ENCODE data around the gene PRKN. TPM values are rescaled to one million over a fixed set of nuclear protein-coding genes. Genes with fewer than 3 reads are reported as not detected.

PRKN gene
- total RNA-seq, 1 experiment from 2014 or later, result 0.46 TPM

DNA sequence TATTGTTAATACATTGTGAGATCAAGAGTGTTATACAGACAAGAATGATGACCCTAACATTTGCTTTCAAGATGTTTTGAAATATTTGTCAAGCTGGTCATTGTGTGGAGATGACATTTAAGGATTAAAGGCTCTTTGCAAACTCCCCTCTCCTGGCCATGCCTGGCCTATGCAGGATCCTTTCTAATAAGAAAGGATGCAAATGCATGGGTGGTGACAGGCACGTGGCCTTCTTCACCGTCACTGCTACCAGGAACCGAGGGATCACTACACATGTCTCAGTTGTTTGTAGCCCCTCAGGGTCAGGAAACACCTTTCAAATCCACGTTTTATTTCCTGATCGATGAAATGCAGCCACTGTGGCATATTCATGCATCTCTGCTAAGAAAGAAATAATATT is 419.7 kb downstream of the PRKN start:
- Histone ChIP-seq H3K27me3 (ENCODE audit: control insufficient read depth, insufficient read depth, low read length) (no peaks in the 10 kb centered on the region), H3K27ac (ENCODE audit: low read length) (no peak overlapping the region), H3K4me1 (ENCODE audit: control insufficient read depth, insufficient read depth, low read length) (no peaks in the 10 kb centered on the region), H3K36me3 (ENCODE audit: control insufficient read depth, insufficient read depth, low read length) (no peaks in the 10 kb centered on the region), H3K9me3 (ENCODE audit: control insufficient read depth, insufficient read depth, low read depth, low read length) (no peaks in the 10 kb centered on the region), H3K4me3 (ENCODE audit: low read depth in 2 of 2, low read length in 2 of 2) (no peak overlapping the region)
- TF ChIP-seq, protein P1, sequence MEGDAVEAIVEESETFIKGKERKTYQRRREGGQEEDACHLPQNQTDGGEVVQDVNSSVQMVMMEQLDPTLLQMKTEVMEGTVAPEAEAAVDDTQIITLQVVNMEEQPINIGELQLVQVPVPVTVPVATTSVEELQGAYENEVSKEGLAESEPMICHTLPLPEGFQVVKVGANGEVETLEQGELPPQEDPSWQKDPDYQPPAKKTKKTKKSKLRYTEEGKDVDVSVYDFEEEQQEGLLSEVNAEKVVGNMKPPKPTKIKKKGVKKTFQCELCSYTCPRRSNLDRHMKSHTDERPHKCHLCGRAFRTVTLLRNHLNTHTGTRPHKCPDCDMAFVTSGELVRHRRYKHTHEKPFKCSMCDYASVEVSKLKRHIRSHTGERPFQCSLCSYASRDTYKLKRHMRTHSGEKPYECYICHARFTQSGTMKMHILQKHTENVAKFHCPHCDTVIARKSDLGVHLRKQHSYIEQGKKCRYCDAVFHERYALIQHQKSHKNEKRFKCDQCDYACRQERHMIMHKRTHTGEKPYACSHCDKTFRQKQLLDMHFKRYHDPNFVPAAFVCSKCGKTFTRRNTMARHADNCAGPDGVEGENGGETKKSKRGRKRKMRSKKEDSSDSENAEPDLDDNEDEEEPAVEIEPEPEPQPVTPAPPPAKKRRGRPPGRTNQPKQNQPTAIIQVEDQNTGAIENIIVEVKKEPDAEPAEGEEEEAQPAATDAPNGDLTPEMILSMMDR (IDR thresholded peaks at IDR 0.05), result no peak
- TF ChIP-seq TCF7L2 (IDR thresholded peaks at IDR 0.05; ENCODE audit: low read depth, low read length) (no peak), POLR2AphosphoS5 (IDR thresholded peaks at IDR 0.05; ENCODE audit: low read depth, low read length) (no peak), SIN3A (IDR thresholded peaks at IDR 0.05; ENCODE audit: borderline replicate concordance, insufficient read depth, low read depth, low read length) (no peak), REST (IDR thresholded peaks at IDR 0.05; ENCODE audit: insufficient read depth in 1 of 2, low read depth in 2 of 2, low read length in 1 of 2) (no peak)
- CTCF ChIA-PET, result no interaction called here
- intact Hi-C loops (cut with micrococcal nuclease; ENCODE audit: unreplicated experiment), result no loop called here
- ATAC-seq (no peak), DNase-seq (ENCODE audit: low read depth, low spot score) (no peak)
- in situ Hi-C loops (cut with HindIII; ENCODE audit: low pct_unique_long_range_greater_than_20kb, low sequenced_read_pairs), result no loop called here
- POLR2A ChIA-PET, result no interaction called here
- BruUV-seq (replicated peaks), result no TSS peak

GRCh38 chr6:162306616-162307015 is 420.9 kb downstream of the PRKN start:
- intact Hi-C loops (cut with micrococcal nuclease; ENCODE audit: unreplicated experiment), result no loop called here
- H3K9me3 ChIP-seq (ENCODE audit: control insufficient read depth, insufficient read depth, low read depth, low read length), result no peaks in the 10 kb centered on the region
- ChIA-PET POLR2A (no interaction called here), CTCF (no interaction called here)
- TF ChIP-seq, protein P1 (IDR thresholded peaks at IDR 0.05), result no peak
- TF ChIP-seq SIN3A (IDR thresholded peaks at IDR 0.05; ENCODE audit: borderline replicate concordance, insufficient read depth, low read depth, low read length), result no peak
- no peak for TF ChIP-seq TCF7L2 (IDR thresholded peaks at IDR 0.05; ENCODE audit: low read depth, low read length)
- no peak for TF ChIP-seq REST (IDR thresholded peaks at IDR 0.05; ENCODE audit: insufficient read depth in 1 of 2, low read depth in 2 of 2, low read length in 1 of 2)
- TF ChIP-seq POLR2AphosphoS5 (IDR thresholded peaks at IDR 0.05; ENCODE audit: low read depth, low read length), result no peak
- H3K27me3 ChIP-seq (ENCODE audit: control insufficient read depth, insufficient read depth, low read length), result no peaks in the 10 kb centered on the region
- BruUV-seq (replicated peaks), result no TSS peak
- DNase-seq (ENCODE audit: low read depth, low spot score) (no peak), ATAC-seq (no peak)
- H3K4me3 ChIP-seq (ENCODE audit: low read depth in 2 of 2, low read length in 2 of 2), result no peak overlapping the region
- in situ Hi-C loops (cut with HindIII; ENCODE audit: low pct_unique_long_range_greater_than_20kb, low sequenced_read_pairs), result no loop called here
- no peak overlapping the region for H3K27ac ChIP-seq (ENCODE audit: low read length)
- H3K36me3 ChIP-seq (ENCODE audit: control insufficient read depth, insufficient read depth, low read length), result no peaks in the 10 kb centered on the region
- H3K4me1 ChIP-seq (ENCODE audit: control insufficient read depth, insufficient read depth, low read length), result no peaks in the 10 kb centered on the region
